Panc1 (cell line): ENCODE measurements around the gene FOXO1. TPM values are rescaled to one million over a fixed set of nuclear protein-coding genes. Genes with fewer than 3 reads are reported as not detected.

Source experiments
- ATAC-seq: fragments of 200-7000 bp; cut with Tn5 transposase; 2 replicates; pipeline ENCODE4 v1.9.1; 2020; ENCODE audit warnings: mild to moderate bottlenecking, moderate library complexity
- BruUV-seq: library from RNA; stranded (reverse); fragments of 400-500 nt; replicated peaks from 2 replicates; lab custom pipeline; 2021; lab: Mats Ljungman, UMichigan
- CTCF ChIA-PET: fragments of 300-600 bp; sonication (Branson Sonifier 250); formaldehyde crosslinking; loops from one replicate; lab custom pipeline; 2022; ENCODE audit warnings: antibody characterized with exemption; lab: Charles Lee
- POLR2A ChIA-PET: fragments of 300-600 bp; sonication (Branson Sonifier 250); formaldehyde crosslinking; loops from one replicate; lab custom pipeline; 2022; ENCODE audit warnings: antibody characterized with exemption; lab: Charles Lee
- DNase-seq: peaks from one replicate; pipeline ENCODE4 v3.0.0-alpha.2; 2010; ENCODE audit warnings: low read depth, low spot score
- H3K27ac ChIP-seq: 2 replicates; pipeline ENCODE4 v1.5.1; 2011; ENCODE audit warnings: mild to moderate bottlenecking, low read length, inconsistent platforms
- H3K27me3 ChIP-seq: fragments of 200-500 bp; sonication (Bioruptor generic); 2 replicates; pipeline ENCODE4 v1.6.0; 2014; ENCODE audit warnings: low read length, inconsistent platforms; ENCODE audit not compliant: control insufficient read depth, insufficient read depth
- H3K36me3 ChIP-seq: fragments of 200-500 bp; sonication (Bioruptor generic); 2 replicates; pipeline ENCODE4 v1.5.1; 2014; ENCODE audit warnings: inconsistent platforms, mild to moderate bottlenecking, low read length, moderate library complexity; ENCODE audit not compliant: control insufficient read depth, insufficient read depth
- H3K4me1 ChIP-seq: 2 replicates; pipeline ENCODE4 v1.5.1; 2011; ENCODE audit warnings: inconsistent platforms, mild to moderate bottlenecking, low read length, moderate library complexity; ENCODE audit not compliant: control insufficient read depth, insufficient read depth
- H3K4me3 ChIP-seq, 2 experiments: 2 replicates each; pipeline ENCODE4 v1.5.1; 2011 to 2012; ENCODE audit warnings: low read depth in 2 of 2, low read length in 2 of 2, mild to moderate bottlenecking in 2 of 2, inconsistent platforms in 1 of 2, moderate library complexity in 1 of 2
- H3K9me3 ChIP-seq: fragments of 200-500 bp; sonication (Bioruptor generic); 2 replicates; pipeline ENCODE4 v1.5.1; 2014; ENCODE audit warnings: low read depth, mild to moderate bottlenecking, inconsistent platforms, low read length, moderate library complexity; ENCODE audit not compliant: control insufficient read depth, insufficient read depth
- POLR2AphosphoS5 ChIP-seq: IDR thresholded peaks from 2 replicates; pipeline ENCODE4 v1.6.1; 2012; ENCODE audit warnings: mild to moderate bottlenecking, low read depth, low read length, moderate library complexity
- SIN3A ChIP-seq: IDR thresholded peaks from 2 replicates; pipeline ENCODE4 v1.6.1; 2012; ENCODE audit warnings: low read depth, mild to moderate bottlenecking, low read length, moderate library complexity, borderline replicate concordance; ENCODE audit not compliant: insufficient read depth
- TCF7L2 ChIP-seq: IDR thresholded peaks from 2 replicates; pipeline ENCODE4 v1.6.1; 2011; ENCODE audit warnings: mild to moderate bottlenecking, low read depth, low read length, inconsistent platforms
- in situ Hi-C: cut with HindIII; loops from 2 replicates; pipeline ENCODE4 v1.10.0; 2016; ENCODE audit warnings: low sequenced_read_pairs, low pct_unique_long_range_greater_than_20kb
- intact Hi-C: fragments of 100-400 bp; cut with micrococcal nuclease; formaldehyde crosslinking; loops from one replicate; pipeline ENCODE4 v1.10.0; 2022; ENCODE audit not compliant: unreplicated experiment
- total RNA-seq: library from RNA; stranded (reverse); gene quantifications from one replicate; pipeline ENCODE4 v1.2.1, GENCODE V29; 2021; ENCODE audit not compliant: unreplicated experiment
- TF ChIP-seq, protein P1 (sequence below): fragments of 450-650 bp; IDR thresholded peaks from 2 replicates; pipeline ENCODE4 v1.5.1; 2017; ENCODE audit warnings: mild to moderate bottlenecking
- TF ChIP-seq, protein P2 (sequence below), 2 experiments: IDR thresholded peaks; 2 replicates each; pipeline ENCODE4 v1.6.1; 2011 to 2012; ENCODE audit warnings: low read depth in 2 of 2, control low read depth in 1 of 2, low read length in 1 of 2, mild to moderate bottlenecking in 1 of 2, moderate library complexity in 1 of 2; ENCODE audit not compliant: insufficient read depth in 1 of 2

Gene FOXO1
- total RNA-seq, 1 experiment from 2014 or later: 2.1 TPM

DNA sequence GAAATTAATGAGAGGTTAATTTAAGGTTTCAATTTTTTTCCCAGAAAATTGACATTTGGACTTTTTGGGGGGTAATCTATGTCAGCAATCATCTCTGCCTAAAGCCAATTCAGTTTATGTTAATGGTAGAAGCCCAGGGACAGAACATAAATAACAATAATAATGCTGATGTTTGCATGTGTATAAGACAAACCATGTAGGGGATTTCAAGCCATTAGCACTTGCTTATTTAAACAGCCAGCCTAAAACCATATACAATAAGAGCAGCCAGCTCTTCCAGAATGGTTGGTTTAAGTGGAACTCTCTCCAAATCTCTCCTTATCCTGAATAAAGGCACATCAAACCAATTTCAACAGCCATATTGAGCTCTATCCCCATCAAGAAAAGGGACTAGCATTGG, 7.0 kb upstream of the FOXO1 start:
- intact Hi-C loops: no loop called here
- H3K9me3 ChIP-seq: no peaks in the 10 kb centered on the region
- in situ Hi-C loops: no loop called here
- no peak for ATAC-seq
- BruUV-seq: no TSS peak
- H3K27ac ChIP-seq: no peak overlapping the region
- no peak for DNase-seq
- CTCF ChIA-PET: no interaction called here
- no peaks in the 10 kb centered on the region for H3K4me1 ChIP-seq
- H3K36me3 ChIP-seq: no peaks in the 10 kb centered on the region
- TF ChIP-seq, protein P1, sequence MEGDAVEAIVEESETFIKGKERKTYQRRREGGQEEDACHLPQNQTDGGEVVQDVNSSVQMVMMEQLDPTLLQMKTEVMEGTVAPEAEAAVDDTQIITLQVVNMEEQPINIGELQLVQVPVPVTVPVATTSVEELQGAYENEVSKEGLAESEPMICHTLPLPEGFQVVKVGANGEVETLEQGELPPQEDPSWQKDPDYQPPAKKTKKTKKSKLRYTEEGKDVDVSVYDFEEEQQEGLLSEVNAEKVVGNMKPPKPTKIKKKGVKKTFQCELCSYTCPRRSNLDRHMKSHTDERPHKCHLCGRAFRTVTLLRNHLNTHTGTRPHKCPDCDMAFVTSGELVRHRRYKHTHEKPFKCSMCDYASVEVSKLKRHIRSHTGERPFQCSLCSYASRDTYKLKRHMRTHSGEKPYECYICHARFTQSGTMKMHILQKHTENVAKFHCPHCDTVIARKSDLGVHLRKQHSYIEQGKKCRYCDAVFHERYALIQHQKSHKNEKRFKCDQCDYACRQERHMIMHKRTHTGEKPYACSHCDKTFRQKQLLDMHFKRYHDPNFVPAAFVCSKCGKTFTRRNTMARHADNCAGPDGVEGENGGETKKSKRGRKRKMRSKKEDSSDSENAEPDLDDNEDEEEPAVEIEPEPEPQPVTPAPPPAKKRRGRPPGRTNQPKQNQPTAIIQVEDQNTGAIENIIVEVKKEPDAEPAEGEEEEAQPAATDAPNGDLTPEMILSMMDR: no peak
- TF ChIP-seq, protein P2, sequence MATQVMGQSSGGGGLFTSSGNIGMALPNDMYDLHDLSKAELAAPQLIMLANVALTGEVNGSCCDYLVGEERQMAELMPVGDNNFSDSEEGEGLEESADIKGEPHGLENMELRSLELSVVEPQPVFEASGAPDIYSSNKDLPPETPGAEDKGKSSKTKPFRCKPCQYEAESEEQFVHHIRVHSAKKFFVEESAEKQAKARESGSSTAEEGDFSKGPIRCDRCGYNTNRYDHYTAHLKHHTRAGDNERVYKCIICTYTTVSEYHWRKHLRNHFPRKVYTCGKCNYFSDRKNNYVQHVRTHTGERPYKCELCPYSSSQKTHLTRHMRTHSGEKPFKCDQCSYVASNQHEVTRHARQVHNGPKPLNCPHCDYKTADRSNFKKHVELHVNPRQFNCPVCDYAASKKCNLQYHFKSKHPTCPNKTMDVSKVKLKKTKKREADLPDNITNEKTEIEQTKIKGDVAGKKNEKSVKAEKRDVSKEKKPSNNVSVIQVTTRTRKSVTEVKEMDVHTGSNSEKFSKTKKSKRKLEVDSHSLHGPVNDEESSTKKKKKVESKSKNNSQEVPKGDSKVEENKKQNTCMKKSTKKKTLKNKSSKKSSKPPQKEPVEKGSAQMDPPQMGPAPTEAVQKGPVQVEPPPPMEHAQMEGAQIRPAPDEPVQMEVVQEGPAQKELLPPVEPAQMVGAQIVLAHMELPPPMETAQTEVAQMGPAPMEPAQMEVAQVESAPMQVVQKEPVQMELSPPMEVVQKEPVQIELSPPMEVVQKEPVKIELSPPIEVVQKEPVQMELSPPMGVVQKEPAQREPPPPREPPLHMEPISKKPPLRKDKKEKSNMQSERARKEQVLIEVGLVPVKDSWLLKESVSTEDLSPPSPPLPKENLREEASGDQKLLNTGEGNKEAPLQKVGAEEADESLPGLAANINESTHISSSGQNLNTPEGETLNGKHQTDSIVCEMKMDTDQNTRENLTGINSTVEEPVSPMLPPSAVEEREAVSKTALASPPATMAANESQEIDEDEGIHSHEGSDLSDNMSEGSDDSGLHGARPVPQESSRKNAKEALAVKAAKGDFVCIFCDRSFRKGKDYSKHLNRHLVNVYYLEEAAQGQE (IDR thresholded peaks at IDR 0.05; ENCODE audit: insufficient read depth in 1 of 2, low read depth in 2 of 2, low read length in 1 of 2): no peak
- TF ChIP-seq TCF7L2: no peak
- TF ChIP-seq SIN3A: no peak
- no peak for TF ChIP-seq POLR2AphosphoS5
- no peaks in the 10 kb centered on the region; the same call in 1 of the 2 replicates for H3K27me3 ChIP-seq
- POLR2A ChIA-PET: no interaction called here
- H3K4me3 ChIP-seq: no peak overlapping the region

DNA sequence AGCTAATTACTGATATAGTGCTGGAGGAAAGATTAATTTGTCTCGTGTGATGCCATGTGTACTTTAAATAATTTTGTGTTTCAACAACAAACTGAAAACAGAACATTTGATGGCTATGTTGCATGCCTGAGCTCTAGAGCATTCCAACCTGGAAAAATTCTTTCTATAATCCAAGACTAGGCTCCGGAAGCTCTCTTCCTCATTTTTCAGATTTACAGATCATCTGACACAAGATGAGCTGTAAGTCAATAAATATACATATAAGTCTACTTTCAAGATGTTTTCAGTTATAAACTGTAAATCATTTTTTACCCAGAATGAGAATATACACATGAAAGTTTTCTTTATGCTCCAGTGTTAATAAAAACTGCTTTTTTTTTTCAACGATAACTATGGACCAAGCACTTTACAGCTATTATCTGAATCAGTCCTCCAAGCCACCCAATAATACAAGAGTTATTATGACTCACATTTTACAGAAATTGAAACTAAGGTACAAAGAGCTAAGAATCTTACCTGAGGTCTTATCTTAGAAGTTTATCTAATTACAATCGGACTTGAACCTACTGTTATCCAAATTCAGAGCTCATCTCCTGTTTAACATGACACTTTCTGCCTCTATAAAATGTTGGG, 6.4 kb upstream of the FOXO1 start:
- CTCF ChIA-PET: no interaction called here
- POLR2A ChIA-PET: no interaction called here
- in situ Hi-C loops: no loop called here

More for the DNA sequence above, 6.4 kb upstream of the FOXO1 start:
- H3K27ac ChIP-seq: no peak overlapping the region
- no peak overlapping the region for H3K4me3 ChIP-seq
- TF ChIP-seq, protein P2 (IDR thresholded peaks at IDR 0.05; ENCODE audit: insufficient read depth in 1 of 2, low read depth in 2 of 2, low read length in 1 of 2): no peak
- no peak for TF ChIP-seq POLR2AphosphoS5
- TF ChIP-seq TCF7L2: no peak
- no peaks in the 10 kb centered on the region for H3K9me3 ChIP-seq
- intact Hi-C loops: no loop called here
- ATAC-seq (no peak), DNase-seq (no peak)
- peaks cover under 1% of the 10 kb centered on the region; the same call in 1 of the 2 replicates for H3K27me3 ChIP-seq
- no peaks in the 10 kb centered on the region for H3K4me1 ChIP-seq
- H3K36me3 ChIP-seq: no peaks in the 10 kb centered on the region
- BruUV-seq: no TSS peak
